Neural progenitor cell (in vitro differentiated cells): ENCODE data around the gene NOTUM.

ENCODE experiments used
- EZH2 ChIP-seq: fragments of 200-600 bp; sonication (generic); IDR thresholded peaks from 2 replicates; pipeline ENCODE4 v1.6.1; 2017; ENCODE audit warnings: antibody characterized with exemption, mild to moderate bottlenecking, moderate library complexity
- TF ChIP-seq, protein P1 (sequence below): fragments of 200-600 bp; sonication (generic); IDR thresholded peaks from 2 replicates; pipeline ENCODE4 v1.5.1; 2017; ENCODE audit warnings: antibody characterized with exemption, mild to moderate bottlenecking

DNA sequence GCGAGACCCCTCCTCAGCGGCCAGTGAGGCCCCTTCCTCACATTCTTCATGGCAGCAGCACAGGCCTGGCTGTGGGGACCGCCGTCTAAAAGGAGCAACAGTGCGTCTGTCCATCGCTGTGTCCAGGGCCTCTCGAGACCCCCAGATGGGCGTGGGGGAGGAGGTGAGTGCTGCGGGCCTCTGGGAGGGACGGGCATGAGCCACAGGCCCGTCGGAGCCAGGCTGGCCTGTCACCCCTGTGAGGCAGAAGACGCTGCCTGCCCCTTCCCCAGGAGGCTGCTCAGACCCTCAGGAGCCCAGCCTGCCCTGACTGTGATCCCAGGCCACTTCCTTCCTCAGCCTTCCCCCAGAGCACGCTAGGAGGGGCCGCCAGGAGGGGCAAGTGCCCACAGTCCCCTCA is 21.8 kb downstream of the NOTUM start:
- TF ChIP-seq, protein P1, sequence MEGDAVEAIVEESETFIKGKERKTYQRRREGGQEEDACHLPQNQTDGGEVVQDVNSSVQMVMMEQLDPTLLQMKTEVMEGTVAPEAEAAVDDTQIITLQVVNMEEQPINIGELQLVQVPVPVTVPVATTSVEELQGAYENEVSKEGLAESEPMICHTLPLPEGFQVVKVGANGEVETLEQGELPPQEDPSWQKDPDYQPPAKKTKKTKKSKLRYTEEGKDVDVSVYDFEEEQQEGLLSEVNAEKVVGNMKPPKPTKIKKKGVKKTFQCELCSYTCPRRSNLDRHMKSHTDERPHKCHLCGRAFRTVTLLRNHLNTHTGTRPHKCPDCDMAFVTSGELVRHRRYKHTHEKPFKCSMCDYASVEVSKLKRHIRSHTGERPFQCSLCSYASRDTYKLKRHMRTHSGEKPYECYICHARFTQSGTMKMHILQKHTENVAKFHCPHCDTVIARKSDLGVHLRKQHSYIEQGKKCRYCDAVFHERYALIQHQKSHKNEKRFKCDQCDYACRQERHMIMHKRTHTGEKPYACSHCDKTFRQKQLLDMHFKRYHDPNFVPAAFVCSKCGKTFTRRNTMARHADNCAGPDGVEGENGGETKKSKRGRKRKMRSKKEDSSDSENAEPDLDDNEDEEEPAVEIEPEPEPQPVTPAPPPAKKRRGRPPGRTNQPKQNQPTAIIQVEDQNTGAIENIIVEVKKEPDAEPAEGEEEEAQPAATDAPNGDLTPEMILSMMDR: no peak
- no peak for TF ChIP-seq EZH2
